Mesenteric fat pad (tissue), 1 donor: ENCODE measurements around the gene OR4A5. TPM values are rescaled to one million over a fixed set of nuclear protein-coding genes. Genes with fewer than 3 reads are reported as not detected.
"Not testable (repeated sequence)": the region's sequence is repeated elsewhere in the genome, so short reads cannot be mapped to it uniquely, and the experiment has no call there.

Source experiments
- DNase-seq: peaks from one replicate; pipeline ENCODE4 v3.0.0-alpha.2; 2020; ENCODE audit warnings: low spot score
- long read RNA-seq: library from polyadenylated mRNA; unstranded; transcript quantifications from one replicate; pipeline ENCODE4 v2.0.0, GENCODE V29; 2020
- total RNA-seq: library from RNA; stranded (reverse); fragmentation: NEBNext Ultra II Directional; extraction: Animal tissue kit (Norgen Biotek cat#: 25700); gene quantifications from one replicate; pipeline ENCODE4 v1.2.1, GENCODE V29; 2021
- donor health status: DM: yes; HTN: yes; CAD: no.

OR4A5 gene
- not detected for total RNA-seq
- long read RNA-seq = 0 reads

- DNase-seq = not testable (repeated sequence)
These were observed at the start of gene OR4A5 for GRCh38 chr11:54706532-54706931. Gene OR4A5 (plus strand): TSS chr11:54706832. CDS start chr11:54706885, 53 bp downstream.

GRCh38 chr11:54720094-54720493, 13.5 kb downstream of the OR4A5 start:
- not testable (repeated sequence) for DNase-seq

Other genes with a start within 250 kb of the OR4A5 start
- not detected for gene OR4C46, start 102.8 kb upstream of the OR4A5 start, total RNA-seq